Skeletal muscle satellite cell (primary cell): ENCODE data around the gene SFSWAP.
A peak's percentile ranks its signal among the peaks of the same experiment; 100 is the strongest.

ENCODE experiments used
- H3K27me3 ChIP-seq: 2 replicates; pipeline ENCODE4 v1.7.0; 2013; ENCODE audit warnings: low read length; ENCODE audit not compliant: control insufficient read depth, insufficient read depth
- H3K36me3 ChIP-seq: 2 replicates; pipeline ENCODE4 v1.7.0; 2013; ENCODE audit warnings: mild to moderate bottlenecking, control low read depth, low read length; ENCODE audit not compliant: insufficient read depth
- H3K4me1 ChIP-seq: 2 replicates; pipeline ENCODE4 v1.7.0; 2013; ENCODE audit warnings: low read length; ENCODE audit not compliant: control insufficient read depth, insufficient read depth
- H3K4me2 ChIP-seq: 2 replicates; pipeline ENCODE4 v1.7.0; 2013; ENCODE audit warnings: mild to moderate bottlenecking, low read length
- H3K4me3 ChIP-seq: 2 replicates; pipeline ENCODE4 v1.7.0; 2013; ENCODE audit warnings: low read length
- H3K9ac ChIP-seq: 2 replicates; pipeline ENCODE4 v1.7.0; 2013; ENCODE audit warnings: mild to moderate bottlenecking, low read depth, low read length, moderate library complexity
- H3K9me3 ChIP-seq: replicated peaks from 2 replicates; pipeline ENCODE4 v1.7.0; 2013; ENCODE audit warnings: mild to moderate bottlenecking, control low read depth, low read length

The SFSWAP gene

DNA sequence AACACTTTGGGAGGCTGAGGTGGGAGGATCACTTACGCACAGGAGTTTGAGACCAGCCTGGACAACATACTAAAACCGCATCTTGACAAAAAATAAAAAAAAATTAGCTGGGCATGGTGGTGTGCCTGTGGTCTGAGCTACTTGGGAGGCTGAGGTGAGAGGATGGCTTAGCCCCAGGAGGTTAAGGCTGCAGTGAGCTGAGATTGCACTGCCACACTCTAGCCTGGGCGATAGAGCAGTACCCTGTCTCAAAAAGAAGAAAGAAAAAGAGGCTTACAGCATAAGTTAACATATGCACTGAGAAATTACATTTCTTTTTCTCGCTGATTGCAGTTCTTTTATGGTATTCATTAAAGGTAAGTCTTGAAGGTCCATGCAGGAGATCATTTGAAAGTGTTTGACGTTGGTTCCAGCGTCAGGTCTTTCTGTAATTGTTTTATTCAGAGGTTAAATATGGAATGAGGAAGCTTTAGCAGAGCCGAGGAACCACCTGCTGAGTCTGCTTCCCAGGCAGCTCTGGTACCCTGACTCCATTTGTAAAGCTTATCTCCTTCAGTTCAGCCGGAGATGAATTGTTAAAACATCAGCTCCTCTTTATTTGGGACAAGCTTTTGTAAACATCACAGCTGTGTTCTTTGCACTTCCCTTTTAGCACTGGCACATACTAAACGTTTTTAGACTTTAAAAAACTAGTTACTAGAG, 18.5 kb downstream of the SFSWAP start:
- Histone ChIP-seq H3K9me3 (no peaks in the 10 kb centered on the region), H3K27me3 (no peaks in the 10 kb centered on the region), H3K9ac (no peak overlapping the region), H3K36me3 (peaks cover 83% of the 10 kb centered on the region), H3K4me3 (no peak overlapping the region), H3K4me1 (no peaks in the 10 kb centered on the region), H3K4me2 (no peak overlapping the region)

DNA sequence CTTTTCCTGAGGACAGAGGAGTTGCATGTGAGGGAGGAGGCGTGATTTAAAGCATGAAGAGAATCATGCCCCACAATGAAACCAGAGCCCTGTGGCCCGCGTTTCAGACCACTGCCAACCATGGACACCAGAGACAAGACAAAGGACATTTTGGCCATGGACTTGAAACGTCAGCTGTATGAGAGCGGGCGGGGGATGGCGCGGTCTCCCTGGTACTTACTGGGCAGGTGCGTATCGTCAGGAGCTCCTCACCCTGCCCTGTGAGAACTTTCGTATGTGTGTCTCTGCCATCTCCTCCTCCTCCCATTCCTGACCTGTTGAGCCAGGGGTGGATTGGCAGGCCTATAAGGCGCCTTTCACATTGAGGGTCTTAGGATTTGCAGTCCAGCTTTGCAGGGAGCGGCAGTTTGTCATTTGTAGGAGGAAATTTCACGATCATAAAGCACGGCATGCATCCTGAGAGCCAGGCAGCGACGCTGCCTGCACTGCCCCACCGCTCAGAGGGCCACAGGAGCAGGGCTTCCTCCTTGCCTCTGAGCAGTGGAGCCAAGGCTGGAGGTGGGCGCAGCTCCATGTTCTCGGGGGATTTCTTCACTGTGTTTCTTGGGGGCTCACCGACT, 22.2 kb downstream of the SFSWAP start:
- no peak overlapping the region for H3K4me3 ChIP-seq
- no peak overlapping the region for H3K9ac ChIP-seq
- H3K4me1 ChIP-seq, result peaks cover 14% of the 10 kb centered on the region
- H3K4me2 ChIP-seq, result no peak overlapping the region
- peaks cover 79% of the 10 kb centered on the region for H3K36me3 ChIP-seq
- H3K9me3 ChIP-seq, result no peaks in the 10 kb centered on the region
- H3K27me3 ChIP-seq, result no peaks in the 10 kb centered on the region

DNA sequence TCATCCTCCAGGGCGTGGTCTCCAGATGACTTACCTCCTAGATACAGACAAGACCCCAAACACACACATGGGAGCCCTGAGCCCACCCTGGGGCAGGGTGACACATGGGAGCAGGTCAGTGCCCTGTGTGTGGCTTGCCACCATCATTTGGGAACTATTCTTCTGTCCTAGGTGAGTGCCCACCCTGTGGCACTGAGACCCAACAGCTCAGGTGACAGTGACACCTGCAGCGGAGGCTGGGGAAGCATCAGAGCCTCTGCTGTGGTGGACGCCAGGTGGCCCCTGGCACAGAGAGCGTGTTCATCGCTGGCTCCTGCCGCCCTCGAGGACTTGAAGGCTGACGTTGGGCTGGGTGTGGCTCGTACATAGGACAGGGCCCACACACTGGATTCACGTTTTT, 23.0 kb downstream of the SFSWAP start:
- H3K4me1 ChIP-seq, result peaks cover 14% of the 10 kb centered on the region
- H3K4me2 ChIP-seq, result no peak overlapping the region
- no peaks in the 10 kb centered on the region for H3K27me3 ChIP-seq
- no peaks in the 10 kb centered on the region for H3K9me3 ChIP-seq
- H3K4me3 ChIP-seq, result no peak overlapping the region
- no peak overlapping the region for H3K9ac ChIP-seq
- peaks cover 79% of the 10 kb centered on the region for H3K36me3 ChIP-seq

DNA sequence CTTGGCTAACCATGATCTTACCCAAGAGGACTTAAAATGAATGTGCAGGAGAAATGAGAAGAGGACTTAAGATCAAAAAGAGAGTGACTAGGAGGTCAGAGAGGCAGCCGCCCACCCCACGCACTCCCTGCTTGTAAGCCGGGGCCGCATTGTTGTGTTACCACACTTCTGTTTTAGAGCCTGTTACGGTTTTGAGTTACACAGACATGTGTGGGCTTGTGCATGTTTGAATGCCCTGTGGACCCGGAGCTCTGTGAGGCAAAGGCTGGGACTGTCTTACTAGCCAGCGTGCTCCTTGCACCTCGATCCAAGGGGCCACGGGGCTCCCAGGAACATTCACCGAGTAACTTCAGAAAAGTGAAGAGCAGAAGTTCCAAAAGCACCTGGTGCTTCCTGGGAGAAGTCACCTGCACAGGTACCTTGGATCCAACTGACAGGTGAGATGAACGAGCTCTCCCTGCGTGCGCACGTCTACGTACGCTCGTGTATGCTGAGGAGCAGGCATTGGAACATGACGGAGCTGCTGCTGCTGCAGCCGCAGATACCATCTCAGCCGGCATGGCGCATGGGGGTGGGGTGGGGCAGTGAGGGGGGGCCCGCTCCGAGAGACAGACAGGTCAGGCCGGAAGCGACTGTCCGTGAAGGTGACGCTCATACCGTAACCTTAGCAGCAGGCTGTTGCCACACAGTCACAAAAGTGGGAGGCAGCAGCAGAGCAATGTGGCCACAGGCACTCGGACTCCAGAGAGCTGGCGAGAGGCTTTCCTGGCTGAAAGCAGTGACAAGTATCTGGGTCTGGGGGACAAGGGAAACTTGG, 23.7 kb downstream of the SFSWAP start:
- Histone ChIP-seq H3K27me3 (no peaks in the 10 kb centered on the region), H3K4me3 (no peak overlapping the region), H3K4me1 (peaks cover 14% of the 10 kb centered on the region), H3K9ac (no peak overlapping the region), H3K36me3 (peaks cover 74% of the 10 kb centered on the region), H3K4me2 (no peak overlapping the region), H3K9me3 (no peaks in the 10 kb centered on the region)

DNA sequence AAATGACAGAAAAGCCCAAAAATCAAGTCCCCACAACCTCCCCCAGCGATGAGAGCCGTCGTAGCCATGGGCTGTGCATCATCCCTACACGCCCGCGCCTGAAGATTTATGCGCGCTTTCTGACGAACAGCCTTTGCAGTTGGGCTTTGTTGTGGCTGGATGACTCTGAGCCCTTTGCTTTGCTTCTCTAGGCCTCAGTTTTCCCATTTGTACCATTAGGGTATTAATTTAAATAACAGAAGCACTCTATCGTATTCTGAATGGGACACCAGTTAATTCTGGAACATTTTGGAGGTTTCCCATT, 24.2 kb downstream of the SFSWAP start:
- H3K9ac ChIP-seq, result no peak overlapping the region
- H3K27me3 ChIP-seq, result no peaks in the 10 kb centered on the region
- H3K9me3 ChIP-seq, result no peaks in the 10 kb centered on the region
- no peak overlapping the region for H3K4me3 ChIP-seq
- H3K36me3 ChIP-seq, result peaks cover 74% of the 10 kb centered on the region
- peaks cover 14% of the 10 kb centered on the region for H3K4me1 ChIP-seq
- H3K4me2 ChIP-seq, result no peak overlapping the region

DNA sequence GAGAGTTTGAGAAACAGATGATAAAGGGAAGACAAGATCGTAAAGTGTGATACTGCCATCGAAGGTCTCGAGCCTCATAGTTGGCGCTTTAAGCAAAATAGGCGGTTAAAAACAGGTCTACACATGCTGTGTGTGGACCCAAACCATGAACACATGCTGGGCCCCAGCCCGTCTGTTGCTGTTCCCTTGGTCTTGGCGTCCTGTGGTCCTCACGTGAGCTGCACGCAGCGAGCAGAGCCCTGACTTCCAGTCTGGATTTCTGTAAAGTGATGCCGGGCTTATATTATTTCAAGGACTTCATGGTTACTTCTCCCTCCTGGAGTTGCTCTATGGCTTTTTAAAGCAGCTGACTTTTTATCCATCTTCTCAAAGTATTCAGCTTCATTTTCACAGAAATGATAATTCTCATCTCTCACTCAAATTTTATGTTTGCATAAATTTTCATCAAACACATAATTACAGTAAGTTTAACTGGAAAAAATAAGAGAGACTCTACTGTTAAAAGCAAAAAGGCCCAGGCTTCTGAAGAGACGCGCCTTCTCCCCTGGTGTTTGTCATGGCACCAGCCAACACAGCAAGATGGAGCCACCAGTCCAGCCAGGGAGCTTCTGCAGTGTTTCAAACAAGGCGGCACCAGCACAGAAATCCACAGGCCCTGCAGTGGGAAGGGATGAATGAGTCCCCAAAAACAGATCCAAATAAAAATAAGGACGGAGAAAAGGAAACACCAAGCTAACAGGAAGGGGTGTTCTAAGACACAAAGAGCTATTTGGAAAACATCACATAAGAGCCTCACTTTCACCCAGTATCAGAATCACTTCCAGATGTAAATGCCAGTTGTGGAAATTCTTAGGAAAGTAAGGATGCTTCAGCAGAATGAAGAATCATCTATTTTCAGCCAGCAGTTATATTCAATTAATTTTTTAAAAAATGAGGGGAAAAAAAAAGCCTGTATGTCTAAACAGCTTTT, 24.9 kb downstream of the SFSWAP start:
- Histone ChIP-seq H3K36me3 (peaks cover 74% of the 10 kb centered on the region), H3K9me3 (no peaks in the 10 kb centered on the region), H3K4me1 (peaks cover 14% of the 10 kb centered on the region), H3K27me3 (no peaks in the 10 kb centered on the region), H3K4me2 (no peak overlapping the region), H3K9ac (no peak overlapping the region), H3K4me3 (no peak overlapping the region)

DNA sequence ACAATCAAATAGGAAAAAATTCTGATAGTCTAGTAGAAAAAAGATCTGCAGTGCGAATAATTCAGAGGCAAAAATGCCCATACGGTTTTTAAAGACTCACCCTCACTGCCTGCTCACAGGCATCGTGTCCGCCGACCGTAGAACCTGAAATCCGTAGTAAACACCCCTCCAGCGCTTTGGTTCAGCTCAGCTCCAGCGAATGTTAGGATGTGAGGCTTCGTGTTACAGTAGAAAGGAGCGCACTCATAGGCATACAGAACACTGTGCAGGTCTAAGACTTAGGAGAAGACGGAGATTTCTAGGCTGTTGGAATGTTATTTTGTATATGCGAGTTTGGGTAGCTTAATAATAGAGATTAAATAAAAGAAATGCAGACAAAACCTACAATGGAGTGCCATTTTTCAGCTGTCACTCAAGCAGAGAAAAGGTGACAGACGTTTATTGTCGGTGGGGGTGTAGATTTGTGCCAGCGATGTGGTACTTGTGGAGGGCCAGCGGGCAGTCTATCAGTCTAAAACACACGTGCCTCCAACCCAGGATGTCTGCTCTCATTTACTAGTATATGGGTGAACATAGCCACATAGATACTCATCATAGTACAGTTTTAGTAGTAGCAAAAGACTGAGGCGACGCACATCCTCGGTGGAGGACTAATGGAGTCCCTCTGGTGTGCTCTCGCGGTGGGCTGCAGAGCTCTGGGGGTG, 25.7 kb downstream of the SFSWAP start:
- Histone ChIP-seq H3K4me1 (peaks cover 14% of the 10 kb centered on the region), H3K4me3 (no peak overlapping the region), H3K4me2 (peak overlapping the region; percentile 70), H3K27me3 (no peaks in the 10 kb centered on the region), H3K36me3 (peaks cover 67% of the 10 kb centered on the region), H3K9me3 (no peaks in the 10 kb centered on the region), H3K9ac (no peak overlapping the region)

DNA sequence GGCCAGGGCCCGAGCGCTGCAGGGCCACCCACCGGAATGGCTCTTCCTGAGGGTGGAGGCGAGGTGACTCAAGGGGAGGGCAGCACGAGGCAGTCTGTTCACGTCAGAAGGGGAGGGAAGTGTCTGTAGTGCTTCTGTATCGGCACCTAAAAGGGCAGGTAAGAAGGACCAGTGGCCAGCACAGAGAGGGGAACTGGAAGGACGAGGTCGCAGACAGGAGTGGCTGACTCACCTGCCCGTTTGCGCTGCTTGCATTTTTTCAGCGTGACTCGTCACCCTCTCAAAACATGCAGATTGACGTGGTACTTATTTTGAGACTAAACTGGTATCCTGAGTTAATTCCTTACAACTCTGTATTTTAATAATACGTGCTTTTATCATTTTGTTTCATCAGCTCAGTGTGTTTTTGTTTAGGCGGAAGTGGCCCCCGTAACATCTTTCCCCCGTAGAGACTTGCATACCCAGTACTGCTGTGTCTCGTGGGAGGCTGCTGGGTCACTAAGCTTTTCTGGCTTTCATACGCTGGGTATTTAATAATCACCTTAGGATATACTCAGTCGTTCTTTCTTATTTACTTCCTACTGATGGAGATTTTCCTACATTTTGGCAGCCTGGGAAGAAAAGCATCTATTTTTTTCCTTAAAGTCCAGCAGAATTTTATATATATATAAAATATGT, 26.4 kb downstream of the SFSWAP start:
- Histone ChIP-seq H3K27me3 (no peaks in the 10 kb centered on the region), H3K36me3 (peaks cover 71% of the 10 kb centered on the region), H3K4me3 (no peak overlapping the region), H3K4me2 (peak overlapping the region; percentile 70), H3K9ac (peak overlapping the region; percentile 68), H3K9me3 (no peaks in the 10 kb centered on the region), H3K4me1 (peaks cover 14% of the 10 kb centered on the region)

DNA sequence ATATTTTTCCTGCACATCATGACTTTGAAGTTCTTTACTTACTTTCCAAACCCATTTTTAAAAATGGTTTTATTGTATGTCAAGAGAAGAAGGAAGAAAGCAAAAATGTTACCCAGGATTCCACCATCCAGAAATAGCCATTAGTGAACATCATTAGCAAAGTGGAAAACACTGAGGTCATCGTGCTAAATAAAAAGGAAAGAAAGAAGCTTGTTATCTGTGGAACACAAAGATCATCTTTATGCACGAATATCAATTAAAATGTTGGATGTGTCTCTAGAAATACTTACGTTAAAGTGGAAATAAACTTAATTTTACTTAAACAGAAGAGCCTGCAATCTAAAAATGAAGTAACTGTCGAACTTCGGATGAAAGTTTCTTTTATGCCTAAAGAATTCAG, 27.3 kb downstream of the SFSWAP start:
- no peak overlapping the region for H3K4me2 ChIP-seq
- H3K4me3 ChIP-seq, result no peak overlapping the region
- no peaks in the 10 kb centered on the region for H3K9me3 ChIP-seq
- H3K9ac ChIP-seq, result no peak overlapping the region
- H3K36me3 ChIP-seq, result peaks cover 72% of the 10 kb centered on the region
- H3K27me3 ChIP-seq, result no peaks in the 10 kb centered on the region
- peaks cover 14% of the 10 kb centered on the region for H3K4me1 ChIP-seq

DNA sequence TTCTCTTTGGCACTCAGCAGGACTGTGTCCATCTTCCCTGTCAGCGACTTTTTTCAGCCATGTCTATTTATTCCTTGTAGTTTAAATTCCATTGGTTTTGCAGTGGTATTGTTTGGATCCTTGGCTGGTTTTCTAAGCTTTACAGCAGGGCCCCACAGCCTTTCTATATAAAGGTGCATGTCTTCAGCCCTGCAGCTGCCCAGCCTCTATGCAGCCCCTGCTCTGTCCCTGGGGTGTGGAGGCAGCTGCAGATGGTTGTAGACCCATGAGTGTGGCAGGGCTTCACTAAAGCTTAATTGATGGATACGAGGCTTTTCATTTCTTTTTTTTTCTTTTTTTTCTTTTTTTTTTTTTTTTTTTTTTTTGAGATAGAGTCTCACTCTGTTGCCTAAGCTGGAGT, 29.7 kb downstream of the SFSWAP start:
- H3K27me3 ChIP-seq, result no peaks in the 10 kb centered on the region
- no peak overlapping the region for H3K4me2 ChIP-seq
- H3K4me3 ChIP-seq, result no peak overlapping the region
- H3K9me3 ChIP-seq, result no peaks in the 10 kb centered on the region
- H3K36me3 ChIP-seq, result peaks cover 62% of the 10 kb centered on the region
- H3K9ac ChIP-seq, result no peak overlapping the region
- H3K4me1 ChIP-seq, result peaks cover 14% of the 10 kb centered on the region
